ENCODE measurements around the gene SPRING1. TPM values are rescaled to one million over a fixed set of nuclear protein-coding genes. Genes with fewer than 3 reads are reported as not detected.
A peak's percentile ranks its signal among the peaks of the same experiment; 100 is the strongest.

Gene SPRING1
- total and polyA plus RNA-seq, 4 donors = 6.0 to 11.7 (median 8.4) TPM

- no peak overlapping the region for H3K9ac ChIP-seq (ENCODE audit: low read depth in 1 of 2, low read length in 2 of 2)
These were observed 1.8 kb downstream of the SPRING1 start for GRCh38 chr12:116735951-116736599.

More at GRCh38 chr12:116735951-116736599, 1.8 kb downstream of the SPRING1 start:
- Histone ChIP-seq H3K27me3 (ENCODE audit: control insufficient read depth in 4 of 4, insufficient read depth in 4 of 4, low read length in 3 of 4) (no peaks in the 10 kb centered on the region), H3K4me1 (ENCODE audit: control insufficient read depth in 4 of 4, insufficient read depth in 4 of 4, low read length in 3 of 4) (peaks cover 3 to 33% (median 28%) of the 10 kb centered on the region in 4 donors), H3K9me3 (ENCODE audit: control insufficient read depth in 4 of 4, low read length in 3 of 4) (no peaks in the 10 kb centered on the region), H3K4me3 (ENCODE audit: low read depth in 1 of 3, low read length in 3 of 3) (peak overlapping the region; percentile 5 to 79 (median 18)), H3K36me3 (ENCODE audit: control insufficient read depth in 4 of 4, insufficient read depth in 3 of 4, low read depth in 1 of 4, low read length in 3 of 4) (no peaks in the 10 kb centered on the region), H3K27ac (ENCODE audit: low read depth in 1 of 2, low read length in 2 of 2) (peak overlapping the region in 1 of 2 donors; percentile 34)
- TF ChIP-seq, protein P1, sequence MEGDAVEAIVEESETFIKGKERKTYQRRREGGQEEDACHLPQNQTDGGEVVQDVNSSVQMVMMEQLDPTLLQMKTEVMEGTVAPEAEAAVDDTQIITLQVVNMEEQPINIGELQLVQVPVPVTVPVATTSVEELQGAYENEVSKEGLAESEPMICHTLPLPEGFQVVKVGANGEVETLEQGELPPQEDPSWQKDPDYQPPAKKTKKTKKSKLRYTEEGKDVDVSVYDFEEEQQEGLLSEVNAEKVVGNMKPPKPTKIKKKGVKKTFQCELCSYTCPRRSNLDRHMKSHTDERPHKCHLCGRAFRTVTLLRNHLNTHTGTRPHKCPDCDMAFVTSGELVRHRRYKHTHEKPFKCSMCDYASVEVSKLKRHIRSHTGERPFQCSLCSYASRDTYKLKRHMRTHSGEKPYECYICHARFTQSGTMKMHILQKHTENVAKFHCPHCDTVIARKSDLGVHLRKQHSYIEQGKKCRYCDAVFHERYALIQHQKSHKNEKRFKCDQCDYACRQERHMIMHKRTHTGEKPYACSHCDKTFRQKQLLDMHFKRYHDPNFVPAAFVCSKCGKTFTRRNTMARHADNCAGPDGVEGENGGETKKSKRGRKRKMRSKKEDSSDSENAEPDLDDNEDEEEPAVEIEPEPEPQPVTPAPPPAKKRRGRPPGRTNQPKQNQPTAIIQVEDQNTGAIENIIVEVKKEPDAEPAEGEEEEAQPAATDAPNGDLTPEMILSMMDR (IDR thresholded peaks at IDR 0.05; ENCODE audit: low read depth, low read length, missing input control) = no peak
- peak; percentile 17 to 66 for TF ChIP-seq RXRA (IDR thresholded peaks at IDR 0.05)
- no peak for TF ChIP-seq TAF1 (conservative IDR thresholded peaks at IDR 0.05)
- TF ChIP-seq, protein P2, sequence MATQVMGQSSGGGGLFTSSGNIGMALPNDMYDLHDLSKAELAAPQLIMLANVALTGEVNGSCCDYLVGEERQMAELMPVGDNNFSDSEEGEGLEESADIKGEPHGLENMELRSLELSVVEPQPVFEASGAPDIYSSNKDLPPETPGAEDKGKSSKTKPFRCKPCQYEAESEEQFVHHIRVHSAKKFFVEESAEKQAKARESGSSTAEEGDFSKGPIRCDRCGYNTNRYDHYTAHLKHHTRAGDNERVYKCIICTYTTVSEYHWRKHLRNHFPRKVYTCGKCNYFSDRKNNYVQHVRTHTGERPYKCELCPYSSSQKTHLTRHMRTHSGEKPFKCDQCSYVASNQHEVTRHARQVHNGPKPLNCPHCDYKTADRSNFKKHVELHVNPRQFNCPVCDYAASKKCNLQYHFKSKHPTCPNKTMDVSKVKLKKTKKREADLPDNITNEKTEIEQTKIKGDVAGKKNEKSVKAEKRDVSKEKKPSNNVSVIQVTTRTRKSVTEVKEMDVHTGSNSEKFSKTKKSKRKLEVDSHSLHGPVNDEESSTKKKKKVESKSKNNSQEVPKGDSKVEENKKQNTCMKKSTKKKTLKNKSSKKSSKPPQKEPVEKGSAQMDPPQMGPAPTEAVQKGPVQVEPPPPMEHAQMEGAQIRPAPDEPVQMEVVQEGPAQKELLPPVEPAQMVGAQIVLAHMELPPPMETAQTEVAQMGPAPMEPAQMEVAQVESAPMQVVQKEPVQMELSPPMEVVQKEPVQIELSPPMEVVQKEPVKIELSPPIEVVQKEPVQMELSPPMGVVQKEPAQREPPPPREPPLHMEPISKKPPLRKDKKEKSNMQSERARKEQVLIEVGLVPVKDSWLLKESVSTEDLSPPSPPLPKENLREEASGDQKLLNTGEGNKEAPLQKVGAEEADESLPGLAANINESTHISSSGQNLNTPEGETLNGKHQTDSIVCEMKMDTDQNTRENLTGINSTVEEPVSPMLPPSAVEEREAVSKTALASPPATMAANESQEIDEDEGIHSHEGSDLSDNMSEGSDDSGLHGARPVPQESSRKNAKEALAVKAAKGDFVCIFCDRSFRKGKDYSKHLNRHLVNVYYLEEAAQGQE (IDR thresholded peaks at IDR 0.05) = no peak
- TF ChIP-seq ZBTB33 (IDR thresholded peaks at IDR 0.05) = no peak
- TF ChIP-seq SP1 (IDR thresholded peaks at IDR 0.05) = peak; percentile 16
- no peak for TF ChIP-seq YY1 (IDR thresholded peaks at IDR 0.05)
- no peak for TF ChIP-seq HNF4G (IDR thresholded peaks at IDR 0.05)
- no peak for TF ChIP-seq JUND (IDR thresholded peaks at IDR 0.05)
- TF ChIP-seq GABPA (IDR thresholded peaks at IDR 0.05 in 1 of 2, conservative IDR thresholded peaks at IDR 0.05 in 1 of 2) = no peak
- TF ChIP-seq FOXA2 (IDR thresholded peaks at IDR 0.05) = peak; percentile 60
- TF ChIP-seq NR2F2 (IDR thresholded peaks at IDR 0.05) = peak; percentile 89
- TF ChIP-seq, protein P3, sequence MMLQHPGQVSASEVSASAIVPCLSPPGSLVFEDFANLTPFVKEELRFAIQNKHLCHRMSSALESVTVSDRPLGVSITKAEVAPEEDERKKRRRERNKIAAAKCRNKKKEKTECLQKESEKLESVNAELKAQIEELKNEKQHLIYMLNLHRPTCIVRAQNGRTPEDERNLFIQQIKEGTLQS (IDR thresholded peaks at IDR 0.05) = no peak
- no peak for TF ChIP-seq RAD21 (IDR thresholded peaks at IDR 0.05)
- no peak for TF ChIP-seq EGR1 (IDR thresholded peaks at IDR 0.05; ENCODE audit: low read depth in 2 of 2)
- TF ChIP-seq FOXA1 (IDR thresholded peaks at IDR 0.05) = no peak
- peak in 1 of 2 donors; percentile 45 for TF ChIP-seq HNF4A (conservative IDR thresholded peaks at IDR 0.05)
- TF ChIP-seq, protein P4, sequence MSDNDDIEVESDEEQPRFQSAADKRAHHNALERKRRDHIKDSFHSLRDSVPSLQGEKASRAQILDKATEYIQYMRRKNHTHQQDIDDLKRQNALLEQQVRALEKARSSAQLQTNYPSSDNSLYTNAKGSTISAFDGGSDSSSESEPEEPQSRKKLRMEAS (IDR thresholded peaks at IDR 0.05) = peak; percentile 32
- no peak for DNase-seq (ENCODE audit: low spot score)
- 40% methylated on average over 9 of the region's 9 CpGs for WGBS
